Ovary (tissue), 3 donors: ENCODE data around the gene PIP4K2C.

Experiments
- CTCF ChIP-seq, 3 donors: fragments of 450-650 bp in 2 of 3; fragments of 200-600 bp in 1 of 3; IDR thresholded peaks; one replicate each; pipeline versions ENCODE4 v1.5.1 to v1.8.0; 2016 to 2022; ENCODE audit warnings: antibody characterized with exemption in 3 of 3, mild to moderate bottlenecking in 1 of 3
- POLR2A ChIP-seq: fragments of 450-650 bp; IDR thresholded peaks from one replicate; pipeline ENCODE4 v1.6.1; 2017; ENCODE audit warnings: antibody characterized with exemption, mild to moderate bottlenecking, moderate library complexity
- donor health status: DM: no; HTN: no; CAD: no.

- TF ChIP-seq POLR2A (no peak), CTCF (IDR thresholded peaks at IDR 0.05) (no peak)
Measured at GRCh38 chr12:57609101-57609780, 18.2 kb downstream of the PIP4K2C start.
